Astrocyte of the spinal cord (primary cell): ENCODE measurements around the gene TSPAN32.

ENCODE experiments used
- DNase-seq: peaks from one replicate; pipeline ENCODE4 v3.0.0; 2011; ENCODE audit warnings: low read depth, low spot score
- H3K4me3 ChIP-seq: 2 replicates; pipeline ENCODE4 v1.5.1; 2011; ENCODE audit warnings: low read depth, mild to moderate bottlenecking, low read length, moderate library complexity
- CTCF ChIP-seq: IDR thresholded peaks from 2 replicates; pipeline ENCODE4 v1.5.1; 2012; ENCODE audit warnings: low read depth, mild to moderate bottlenecking, low read length, inconsistent platforms
- in situ Hi-C: cut with HindIII; loops from 2 replicates; pipeline ENCODE4 v1.10.0; 2017; ENCODE audit warnings: low sequenced_read_pairs

TSPAN32 gene

GRCh38 chr11:2310073-2310785, 8.4 kb downstream of the TSPAN32 start:
- no peak overlapping the region for H3K4me3 ChIP-seq
- no peak for TF ChIP-seq CTCF
- in situ Hi-C loops = no loop called here
- no peak for DNase-seq

GRCh38 chr11:2310786-2311352, 9.1 kb downstream of the TSPAN32 start:
- H3K4me3 ChIP-seq = no peak overlapping the region
- no peak for TF ChIP-seq CTCF
- no peak for DNase-seq
- in situ Hi-C loops = no loop called here

- H3K4me3 ChIP-seq = no peak overlapping the region
- in situ Hi-C loops = no loop called here
- no peak for TF ChIP-seq CTCF
- DNase-seq = no peak
These were observed 9.7 kb downstream of the TSPAN32 start for GRCh38 chr11:2311353-2312133.

- no peak for TF ChIP-seq CTCF
- DNase-seq = peak; percentile 69
- no peak overlapping the region for H3K4me3 ChIP-seq
- in situ Hi-C loops = no loop called here
These were observed 10.6 kb downstream of the TSPAN32 start for GRCh38 chr11:2312232-2313042.

GRCh38 chr11:2313051-2313951, 11.5 kb downstream of the TSPAN32 start:
- TF ChIP-seq CTCF = no peak
- in situ Hi-C loops = no loop called here
- H3K4me3 ChIP-seq = no peak overlapping the region
- no peak for DNase-seq

GRCh38 chr11:2314136-2314524, 12.3 kb downstream of the TSPAN32 start:
- H3K4me3 ChIP-seq = no peak overlapping the region
- no peak for DNase-seq
- TF ChIP-seq CTCF = no peak
- in situ Hi-C loops = no loop called here
